Right kidney (tissue), 1 donor: ENCODE data around the gene GPR135.
"Not testable (repeated sequence)": the region's sequence is repeated elsewhere in the genome, so short reads cannot be mapped to it uniquely, and the experiment has no call there.

Experiments used
- DNase-seq: peaks from one replicate; pipeline ENCODE4 v3.0.0-alpha.2; 2016

The GPR135 gene

GRCh38 chr14:59480166-59480565 lies 15.0 kb upstream of the GPR135 start:
- DNase-seq: no peak

GRCh38 chr14:59478540-59478939 lies 13.4 kb upstream of the GPR135 start:
- no peak for DNase-seq

GRCh38 chr14:59475709-59476108 lies 10.5 kb upstream of the GPR135 start:
- no peak for DNase-seq

- DNase-seq: no peak
Observed at GRCh38 chr14:59474172-59474571, 9.0 kb upstream of the GPR135 start.

- DNase-seq: peak; percentile 92
Observed at GRCh38 chr14:59464486-59465315, 479 bp downstream of the GPR135 start.

- no peak for DNase-seq
Observed at GRCh38 chr14:59463787-59464485, 1.2 kb downstream of the GPR135 start.

- no peak for DNase-seq
Observed at GRCh38 chr14:59461891-59462290, 3.3 kb downstream of the GPR135 start.

- no peak for DNase-seq
Observed at GRCh38 chr14:59460378-59460777, 4.8 kb downstream of the GPR135 start.

GRCh38 chr14:59458486-59458885 lies 6.7 kb downstream of the GPR135 start:
- no peak for DNase-seq

- no peak for DNase-seq
Observed at GRCh38 chr14:59455411-59455810, 9.8 kb downstream of the GPR135 start.

GRCh38 chr14:59454139-59454538 lies 11.0 kb downstream of the GPR135 start:
- DNase-seq: no peak

- DNase-seq: no peak
Observed at GRCh38 chr14:59451849-59452248, 13.3 kb downstream of the GPR135 start.

- DNase-seq: no peak
Observed at GRCh38 chr14:59450716-59451115, 14.5 kb downstream of the GPR135 start.

GRCh38 chr14:59448673-59449072 lies 16.5 kb downstream of the GPR135 start:
- not testable (repeated sequence) for DNase-seq

- DNase-seq: no peak
Observed at GRCh38 chr14:59439256-59439965, 25.8 kb downstream of the GPR135 start.

- no peak for DNase-seq
Observed at GRCh38 chr14:59438195-59438647, 27.0 kb downstream of the GPR135 start.

GRCh38 chr14:59435987-59436386 lies 29.2 kb downstream of the GPR135 start:
- DNase-seq: no peak

GRCh38 chr14:59435101-59435500 lies 30.1 kb downstream of the GPR135 start:
- no peak for DNase-seq

- no peak for DNase-seq
Observed at GRCh38 chr14:59429790-59430189, 35.4 kb downstream of the GPR135 start.

- no peak for DNase-seq
Observed at GRCh38 chr14:59428581-59429012, 36.6 kb downstream of the GPR135 start.

GRCh38 chr14:59427653-59428580 lies 37.3 kb downstream of the GPR135 start:
- no peak for DNase-seq
